RWPE1 (cell line): Measurements from ENCODE around the gene TMEM14A.

ENCODE experiments used
- CTCF ChIA-PET: fragments of 350-600 bp; sonication (Branson Sonifier 250); formaldehyde crosslinking; extraction: SDS; loops from one replicate; lab custom pipeline; 2021; lab: Yijun Ruan, JAX
- POLR2A ChIA-PET: fragments of 400-600 bp; formaldehyde crosslinking; extraction: SDS; loops from one replicate; lab custom pipeline; 2020; ENCODE audit warnings: antibody characterized with exemption; ENCODE audit not compliant: low non-redundant PET; lab: Yijun Ruan, JAX
- DNase-seq: peaks from one replicate; pipeline ENCODE4 v3.0.0; 2012; ENCODE audit warnings: low spot score
- H3K27ac ChIP-seq: fragments of 450-650 bp; 2 replicates; pipeline ENCODE4 v1.5.1; 2017
- TF ChIP-seq, protein P1 (sequence below): fragments of 450-650 bp; conservative IDR thresholded peaks from 2 replicates; pipeline ENCODE4 v1.5.1; 2017; ENCODE audit warnings: low read depth, mild to moderate bottlenecking

TMEM14A gene

DNA sequence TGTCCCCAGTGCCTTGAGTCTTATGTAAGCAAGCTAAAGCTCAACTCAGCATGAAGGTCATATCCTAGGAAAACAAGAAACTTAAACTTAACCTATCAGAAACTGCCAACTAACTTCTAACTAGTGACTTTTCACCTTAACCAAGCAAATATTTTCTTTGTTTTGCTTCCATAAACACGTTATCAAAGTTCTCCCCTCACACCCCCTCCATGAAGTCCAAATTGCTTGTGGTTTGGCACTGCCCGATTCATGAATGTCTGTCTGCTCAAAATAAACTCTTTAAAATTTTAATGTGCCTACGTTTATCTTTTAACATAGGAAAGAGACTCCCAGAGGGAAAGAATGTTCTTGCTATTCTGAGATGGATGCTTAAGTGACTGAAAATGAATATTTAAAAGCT is 57.5 kb downstream of the TMEM14A start:
- ChIA-PET POLR2A (no interaction called here), CTCF (interaction anchor here (0.6 kb wide), 1 partner anchor 157 kb away, joined by 6 read pairs; no protein-coding TSS in a partner anchor)
- TF ChIP-seq, protein P1, sequence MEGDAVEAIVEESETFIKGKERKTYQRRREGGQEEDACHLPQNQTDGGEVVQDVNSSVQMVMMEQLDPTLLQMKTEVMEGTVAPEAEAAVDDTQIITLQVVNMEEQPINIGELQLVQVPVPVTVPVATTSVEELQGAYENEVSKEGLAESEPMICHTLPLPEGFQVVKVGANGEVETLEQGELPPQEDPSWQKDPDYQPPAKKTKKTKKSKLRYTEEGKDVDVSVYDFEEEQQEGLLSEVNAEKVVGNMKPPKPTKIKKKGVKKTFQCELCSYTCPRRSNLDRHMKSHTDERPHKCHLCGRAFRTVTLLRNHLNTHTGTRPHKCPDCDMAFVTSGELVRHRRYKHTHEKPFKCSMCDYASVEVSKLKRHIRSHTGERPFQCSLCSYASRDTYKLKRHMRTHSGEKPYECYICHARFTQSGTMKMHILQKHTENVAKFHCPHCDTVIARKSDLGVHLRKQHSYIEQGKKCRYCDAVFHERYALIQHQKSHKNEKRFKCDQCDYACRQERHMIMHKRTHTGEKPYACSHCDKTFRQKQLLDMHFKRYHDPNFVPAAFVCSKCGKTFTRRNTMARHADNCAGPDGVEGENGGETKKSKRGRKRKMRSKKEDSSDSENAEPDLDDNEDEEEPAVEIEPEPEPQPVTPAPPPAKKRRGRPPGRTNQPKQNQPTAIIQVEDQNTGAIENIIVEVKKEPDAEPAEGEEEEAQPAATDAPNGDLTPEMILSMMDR = no peak
- no peak overlapping the region for H3K27ac ChIP-seq
- no peak for DNase-seq

DNA sequence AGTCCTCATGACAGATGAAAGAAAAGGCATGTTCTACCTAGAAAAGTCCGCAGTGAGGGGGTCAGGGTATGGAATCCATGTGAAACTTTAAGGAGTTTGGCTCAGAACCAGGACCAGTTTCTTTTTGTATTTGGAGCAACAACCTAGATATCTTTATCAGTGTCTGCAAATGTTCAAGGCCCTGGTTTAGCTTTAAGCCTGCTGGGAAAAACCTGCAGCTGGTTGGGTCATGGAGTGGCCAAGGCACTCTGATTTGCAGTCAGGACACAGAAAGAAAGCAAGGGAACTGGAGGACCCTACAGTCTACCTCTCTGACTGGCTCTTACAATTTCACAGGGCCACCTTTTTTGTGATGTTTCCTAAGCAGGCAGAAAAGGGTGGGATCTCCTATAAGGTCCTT is 58.7 kb downstream of the TMEM14A start:
- ChIA-PET POLR2A (no interaction called here), CTCF (interaction anchor here (0.6 to 0.7 kb wide), 2 partner anchors 186 to 298 kb away, joined by 3 read pairs; no protein-coding TSS in a partner anchor)
- TF ChIP-seq, protein P1 = no peak

DNA sequence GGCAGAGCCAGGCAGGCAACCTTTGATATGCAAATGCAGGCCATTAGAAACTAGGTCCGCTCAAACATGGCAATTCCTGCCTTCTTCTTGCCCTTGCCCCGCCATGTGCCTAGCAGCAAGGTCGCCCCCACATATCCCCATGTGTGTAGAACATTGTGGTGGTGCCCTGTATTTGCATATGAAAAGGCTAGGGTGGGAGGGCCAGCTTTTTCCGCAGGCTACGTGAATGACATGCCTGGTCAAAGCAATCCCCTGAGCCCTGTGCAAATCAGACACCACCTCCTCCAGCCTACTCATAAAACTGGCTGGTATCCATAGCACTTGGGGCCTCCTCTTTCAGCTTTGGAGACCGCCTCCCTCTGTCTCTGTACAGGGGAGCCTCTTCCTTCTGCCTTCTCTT is 60.8 kb downstream of the TMEM14A start:
- ChIA-PET CTCF (no interaction called here), POLR2A (no interaction called here)
- TF ChIP-seq, protein P1 = no peak
- no peak for DNase-seq
- H3K27ac ChIP-seq = no peak overlapping the region

More for the DNA sequence above, 58.7 kb downstream of the TMEM14A start:
- DNase-seq = no peak
- H3K27ac ChIP-seq = no peak overlapping the region

DNA sequence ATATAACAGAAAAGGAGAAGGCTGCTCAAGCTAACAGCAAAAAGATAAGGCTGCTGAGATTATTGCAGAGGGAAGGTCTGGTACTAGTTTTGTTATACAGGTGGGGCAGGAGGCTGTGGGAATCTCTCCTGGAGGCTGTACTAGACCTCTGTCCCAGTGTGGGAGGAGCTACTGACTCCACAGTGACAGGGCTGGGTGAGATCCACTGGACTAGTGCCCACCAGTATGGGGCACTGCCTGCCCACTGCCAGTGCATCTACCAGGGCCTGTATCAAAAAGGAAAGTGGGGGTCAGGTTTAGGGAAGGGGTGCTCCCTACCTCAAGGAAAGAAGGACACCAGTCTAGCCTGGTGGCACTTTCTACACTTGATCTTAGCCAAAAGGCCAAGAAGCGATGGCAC is 62.3 kb downstream of the TMEM14A start:
- no peak for DNase-seq
- ChIA-PET POLR2A (no interaction called here), CTCF (no interaction called here)
- H3K27ac ChIP-seq = no peak overlapping the region
- TF ChIP-seq, protein P1 = no peak

DNA sequence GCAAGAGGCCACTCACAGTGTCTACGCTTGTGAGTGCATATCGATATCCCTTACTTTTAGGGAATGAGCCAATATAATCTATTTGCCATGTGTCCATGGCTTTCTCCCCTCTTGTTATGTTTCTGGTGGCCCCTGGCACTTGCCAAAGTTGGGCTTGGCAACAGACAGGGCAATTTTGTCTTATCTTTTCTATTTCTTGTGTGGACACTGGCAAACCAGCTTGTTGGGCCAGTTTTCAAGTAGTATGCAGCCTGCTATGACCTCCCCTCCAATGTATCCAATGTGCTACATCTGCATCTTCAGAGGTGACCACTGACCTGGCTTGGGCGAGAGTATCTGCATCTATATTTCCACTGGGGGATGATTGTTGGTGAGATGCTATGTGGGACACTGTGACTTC is 63.2 kb downstream of the TMEM14A start:
- TF ChIP-seq, protein P1 = no peak
- H3K27ac ChIP-seq = no peak overlapping the region
- no peak for DNase-seq
- POLR2A ChIA-PET = no interaction called here
- CTCF ChIA-PET = no interaction called here

DNA sequence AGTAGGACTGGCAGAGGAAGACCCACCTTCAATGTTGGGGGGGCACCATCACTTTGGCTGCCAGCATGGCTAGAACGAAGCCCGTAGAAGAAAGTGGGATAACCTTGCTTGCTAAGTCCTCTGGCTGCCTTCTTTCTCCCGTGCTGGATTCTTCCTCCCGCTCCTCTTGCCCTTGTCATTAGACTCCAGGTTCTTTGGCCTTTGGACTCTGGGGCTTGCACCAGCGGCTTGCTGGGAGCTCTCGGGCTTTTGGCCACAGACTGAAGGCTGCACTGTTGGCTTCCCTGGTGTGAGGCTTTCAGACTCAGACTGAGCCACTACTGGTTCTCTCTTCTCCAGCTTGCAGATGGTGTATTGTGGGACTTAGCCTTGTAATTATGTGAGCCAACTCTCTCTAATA is 64.2 kb downstream of the TMEM14A start:
- POLR2A ChIA-PET = no interaction called here
- CTCF ChIA-PET = interaction anchor here (0.6 kb wide), 1 partner anchor 148 kb away, joined by 5 read pairs; no protein-coding TSS in a partner anchor
- TF ChIP-seq, protein P1 = no peak
- H3K27ac ChIP-seq = no peak overlapping the region
- no peak for DNase-seq
